Progenitor cell of endocrine pancreas (in vitro differentiated cells): Measurements from ENCODE around the gene RLF. TPM values are rescaled to one million over a fixed set of nuclear protein-coding genes. Genes with fewer than 3 reads are reported as not detected.

Experiments used
- DNase-seq: peaks from one replicate; pipeline ENCODE4 v3.0.0; 2021; ENCODE audit warnings: low spot score; ENCODE audit not compliant: unreplicated experiment
- H3K27ac Mint-ChIP-seq: 2 replicates; pipeline ENCODE4 v1.8.0; 2021; ENCODE audit warnings: mild to moderate bottlenecking, moderate library complexity, mixed read lengths
- H3K27me3 Mint-ChIP-seq: 2 replicates; pipeline ENCODE4 v1.8.0; 2021; ENCODE audit warnings: mixed read lengths
- H3K36me3 Mint-ChIP-seq: 2 replicates; pipeline ENCODE4 v1.8.0; 2022; ENCODE audit warnings: mixed read lengths; ENCODE audit not compliant: insufficient read depth
- H3K4me1 Mint-ChIP-seq: 2 replicates; pipeline ENCODE4 v1.8.0; 2021; ENCODE audit warnings: low read depth, mixed read lengths
- H3K4me3 Mint-ChIP-seq: 2 replicates; pipeline ENCODE4 v1.8.0; 2021; ENCODE audit warnings: low read depth, mild to moderate bottlenecking, moderate library complexity, mixed read lengths
- H3K9me3 Mint-ChIP-seq: 2 replicates; pipeline ENCODE4 v1.8.0; 2021; ENCODE audit warnings: low read depth, mixed read lengths
- total RNA-seq: library from RNA; stranded (reverse); gene quantifications from 2 replicates; pipeline ENCODE4 v1.2.1, GENCODE V29; 2021
- TF ChIP-seq, protein P1 (sequence below): fragments of 200-600 bp; sonication (generic); IDR thresholded peaks from one replicate; pipeline ENCODE4 v1.5.0; 2021; ENCODE audit warnings: antibody characterized with exemption, mild to moderate bottlenecking; ENCODE audit not compliant: unreplicated experiment

RLF gene
- total RNA-seq, 1 donor from 2014 or later: 20.5 TPM

DNA sequence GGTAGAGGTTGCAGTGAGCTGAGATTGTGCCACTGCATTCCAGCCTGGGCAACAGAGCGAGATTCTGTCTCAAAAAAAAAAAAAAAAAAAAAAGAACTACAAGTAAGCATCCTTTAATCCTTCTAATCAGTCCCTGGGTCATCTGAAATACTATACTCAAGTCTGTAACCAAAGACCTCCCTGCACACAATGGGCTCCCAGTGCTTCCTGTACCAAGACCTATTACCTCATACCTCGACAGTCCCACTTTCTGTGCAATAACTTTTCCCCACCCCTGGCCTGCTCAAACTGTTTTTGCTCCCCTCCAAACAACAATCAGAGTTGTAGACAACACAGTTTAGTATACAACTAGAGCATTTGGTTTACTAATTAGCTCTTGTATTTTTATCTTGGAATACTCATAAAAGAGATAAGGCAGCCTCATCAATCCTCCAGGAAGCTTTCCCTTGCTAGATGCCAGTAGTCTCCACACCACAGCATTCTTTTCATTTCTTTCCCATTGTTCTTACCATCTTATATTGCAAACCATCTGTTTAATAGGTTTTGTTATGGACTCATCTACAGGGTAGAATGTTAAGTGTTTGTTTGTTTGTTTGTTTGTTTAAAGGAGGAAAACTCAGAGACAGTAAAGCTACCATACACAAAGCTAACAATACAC is 19.2 kb upstream of the RLF start:
- Mint-ChIP-seq H3K4me1 (peaks cover 6% of the 10 kb centered on the region), H3K27me3 (peaks cover 30% of the 10 kb centered on the region), H3K4me3 (no peak overlapping the region), H3K27ac (no peak overlapping the region), H3K36me3 (no peaks in the 10 kb centered on the region), H3K9me3 (no peaks in the 10 kb centered on the region)
- TF ChIP-seq, protein P1, sequence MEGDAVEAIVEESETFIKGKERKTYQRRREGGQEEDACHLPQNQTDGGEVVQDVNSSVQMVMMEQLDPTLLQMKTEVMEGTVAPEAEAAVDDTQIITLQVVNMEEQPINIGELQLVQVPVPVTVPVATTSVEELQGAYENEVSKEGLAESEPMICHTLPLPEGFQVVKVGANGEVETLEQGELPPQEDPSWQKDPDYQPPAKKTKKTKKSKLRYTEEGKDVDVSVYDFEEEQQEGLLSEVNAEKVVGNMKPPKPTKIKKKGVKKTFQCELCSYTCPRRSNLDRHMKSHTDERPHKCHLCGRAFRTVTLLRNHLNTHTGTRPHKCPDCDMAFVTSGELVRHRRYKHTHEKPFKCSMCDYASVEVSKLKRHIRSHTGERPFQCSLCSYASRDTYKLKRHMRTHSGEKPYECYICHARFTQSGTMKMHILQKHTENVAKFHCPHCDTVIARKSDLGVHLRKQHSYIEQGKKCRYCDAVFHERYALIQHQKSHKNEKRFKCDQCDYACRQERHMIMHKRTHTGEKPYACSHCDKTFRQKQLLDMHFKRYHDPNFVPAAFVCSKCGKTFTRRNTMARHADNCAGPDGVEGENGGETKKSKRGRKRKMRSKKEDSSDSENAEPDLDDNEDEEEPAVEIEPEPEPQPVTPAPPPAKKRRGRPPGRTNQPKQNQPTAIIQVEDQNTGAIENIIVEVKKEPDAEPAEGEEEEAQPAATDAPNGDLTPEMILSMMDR: no peak
- no peak for DNase-seq

DNA sequence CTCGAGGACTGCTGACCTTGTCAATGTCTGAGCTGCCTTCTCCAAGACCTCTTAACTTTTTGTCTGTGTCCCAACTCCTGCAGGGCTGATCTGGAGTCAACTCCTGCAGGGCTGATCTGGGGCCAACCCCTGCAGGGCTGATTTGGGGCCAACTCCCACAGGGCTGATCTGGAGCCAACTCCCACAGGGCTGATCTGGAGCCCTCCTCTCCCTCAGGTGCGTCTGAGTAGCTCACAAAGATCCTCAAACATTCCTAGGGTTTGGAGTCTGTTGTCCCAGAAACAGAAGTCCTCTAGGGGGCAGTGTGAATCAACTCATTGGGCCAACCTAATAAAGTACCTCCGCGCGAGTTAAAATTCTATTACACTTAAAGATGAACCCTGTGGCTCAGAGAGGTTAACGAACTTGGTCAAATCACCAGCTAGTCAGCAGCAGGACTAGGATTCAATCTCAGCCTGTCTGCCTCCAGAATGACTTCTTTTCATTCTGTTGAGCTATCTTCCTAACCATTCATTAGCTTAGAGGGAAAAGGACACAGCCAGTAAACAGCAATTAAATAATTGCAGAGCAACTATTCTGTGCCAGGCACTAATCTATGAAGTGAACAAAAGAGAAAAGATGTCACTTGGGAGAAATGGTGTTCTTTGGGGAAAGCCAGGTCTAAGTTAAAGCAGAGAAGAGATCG is 17.2 kb upstream of the RLF start:
- H3K36me3 Mint-ChIP-seq: no peaks in the 10 kb centered on the region
- no peak overlapping the region for H3K27ac Mint-ChIP-seq
- H3K9me3 Mint-ChIP-seq: no peaks in the 10 kb centered on the region
- TF ChIP-seq, protein P1: peak; percentile 80
- peaks cover 6% of the 10 kb centered on the region for H3K4me1 Mint-ChIP-seq
- H3K27me3 Mint-ChIP-seq: peaks cover 47% of the 10 kb centered on the region
- no peak overlapping the region for H3K4me3 Mint-ChIP-seq
- DNase-seq: peak; percentile 49

- H3K27ac Mint-ChIP-seq: no peak overlapping the region
- H3K4me3 Mint-ChIP-seq: no peak overlapping the region
- peaks cover 6% of the 10 kb centered on the region for H3K4me1 Mint-ChIP-seq
- H3K9me3 Mint-ChIP-seq: no peaks in the 10 kb centered on the region
- DNase-seq: no peak
- H3K27me3 Mint-ChIP-seq: peaks cover 24% of the 10 kb centered on the region
- TF ChIP-seq, protein P1: no peak
- H3K36me3 Mint-ChIP-seq: no peaks in the 10 kb centered on the region
Observed at GRCh38 chr1:40151457-40152079, 9.6 kb upstream of the RLF start.

- peak overlapping the region; percentile 77 for H3K27ac Mint-ChIP-seq
- DNase-seq: no peak
Observed at GRCh38 chr1:40153073-40153770, 8.0 kb upstream of the RLF start.

More at GRCh38 chr1:40153073-40153770, 8.0 kb upstream of the RLF start:
- peaks cover 7% of the 10 kb centered on the region for H3K27me3 Mint-ChIP-seq
- no peak overlapping the region for H3K4me3 Mint-ChIP-seq
- H3K36me3 Mint-ChIP-seq: no peaks in the 10 kb centered on the region
- no peaks in the 10 kb centered on the region for H3K9me3 Mint-ChIP-seq
- TF ChIP-seq, protein P1: peak; percentile 71
- H3K4me1 Mint-ChIP-seq: peaks cover 6% of the 10 kb centered on the region
